GM10266 (cell line): ENCODE results near the gene RARS1.

ENCODE experiments used
- DNase-seq: peaks from one replicate; pipeline ENCODE4 v3.0.0; 2012; ENCODE audit errors: extremely low spot score
- TF ChIP-seq, protein P1 (sequence below): IDR thresholded peaks from 2 replicates; pipeline ENCODE4 v1.5.1; 2012; ENCODE audit warnings: mild to moderate bottlenecking, low read depth; ENCODE audit not compliant: control insufficient read depth, insufficient read depth; ENCODE audit errors: missing control alignments

The RARS1 gene

DNA sequence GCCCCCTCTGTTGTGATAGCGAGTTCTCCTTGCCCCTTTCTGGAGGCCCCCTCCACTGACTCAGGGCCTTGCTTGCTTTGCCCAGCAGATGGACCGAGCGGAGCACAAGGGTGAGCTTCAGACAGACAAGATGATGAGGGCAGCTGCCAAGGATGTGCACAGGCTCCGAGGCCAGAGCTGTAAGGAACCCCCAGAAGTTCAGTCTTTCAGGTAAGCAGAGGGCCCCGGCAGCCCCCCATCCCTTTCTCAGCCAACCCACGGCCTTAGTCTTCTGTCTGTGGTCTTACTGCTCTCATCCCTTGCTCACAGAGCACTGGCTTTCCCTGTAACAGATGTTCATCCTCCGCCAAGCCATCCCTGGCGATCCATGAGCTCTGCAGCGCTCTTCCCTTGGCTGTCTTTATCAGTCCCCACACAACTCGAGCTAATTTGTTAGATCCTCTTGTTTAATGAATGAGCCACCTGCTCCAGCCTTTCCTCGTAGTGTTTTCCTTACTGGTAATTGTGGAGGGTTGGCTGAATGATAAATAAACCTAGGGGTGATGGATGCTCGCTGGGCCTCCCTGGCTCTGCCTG, 18.4 kb upstream of the RARS1 start:
- TF ChIP-seq, protein P1, sequence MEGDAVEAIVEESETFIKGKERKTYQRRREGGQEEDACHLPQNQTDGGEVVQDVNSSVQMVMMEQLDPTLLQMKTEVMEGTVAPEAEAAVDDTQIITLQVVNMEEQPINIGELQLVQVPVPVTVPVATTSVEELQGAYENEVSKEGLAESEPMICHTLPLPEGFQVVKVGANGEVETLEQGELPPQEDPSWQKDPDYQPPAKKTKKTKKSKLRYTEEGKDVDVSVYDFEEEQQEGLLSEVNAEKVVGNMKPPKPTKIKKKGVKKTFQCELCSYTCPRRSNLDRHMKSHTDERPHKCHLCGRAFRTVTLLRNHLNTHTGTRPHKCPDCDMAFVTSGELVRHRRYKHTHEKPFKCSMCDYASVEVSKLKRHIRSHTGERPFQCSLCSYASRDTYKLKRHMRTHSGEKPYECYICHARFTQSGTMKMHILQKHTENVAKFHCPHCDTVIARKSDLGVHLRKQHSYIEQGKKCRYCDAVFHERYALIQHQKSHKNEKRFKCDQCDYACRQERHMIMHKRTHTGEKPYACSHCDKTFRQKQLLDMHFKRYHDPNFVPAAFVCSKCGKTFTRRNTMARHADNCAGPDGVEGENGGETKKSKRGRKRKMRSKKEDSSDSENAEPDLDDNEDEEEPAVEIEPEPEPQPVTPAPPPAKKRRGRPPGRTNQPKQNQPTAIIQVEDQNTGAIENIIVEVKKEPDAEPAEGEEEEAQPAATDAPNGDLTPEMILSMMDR = no peak
- no peak for DNase-seq

DNA sequence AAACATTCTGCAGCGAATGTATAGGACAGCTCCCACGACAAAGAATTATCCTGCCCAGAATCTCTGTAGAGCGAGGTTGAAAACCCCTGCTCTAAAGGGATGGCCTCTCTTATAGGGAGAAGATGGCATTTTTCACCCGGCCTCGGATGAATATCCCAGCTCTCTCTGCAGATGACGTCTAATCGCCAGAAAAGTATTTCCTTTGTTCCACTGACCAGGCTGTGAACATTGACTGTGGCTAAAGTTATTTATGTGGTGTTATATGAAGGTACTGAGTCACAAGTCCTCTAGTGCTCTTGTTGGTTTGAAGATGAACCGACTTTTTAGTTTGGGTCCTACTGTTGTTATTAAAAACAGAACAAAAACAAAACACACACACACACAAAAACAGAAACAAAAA, 17.4 kb upstream of the RARS1 start:
- DNase-seq = no peak
- TF ChIP-seq, protein P1 = no peak

DNA sequence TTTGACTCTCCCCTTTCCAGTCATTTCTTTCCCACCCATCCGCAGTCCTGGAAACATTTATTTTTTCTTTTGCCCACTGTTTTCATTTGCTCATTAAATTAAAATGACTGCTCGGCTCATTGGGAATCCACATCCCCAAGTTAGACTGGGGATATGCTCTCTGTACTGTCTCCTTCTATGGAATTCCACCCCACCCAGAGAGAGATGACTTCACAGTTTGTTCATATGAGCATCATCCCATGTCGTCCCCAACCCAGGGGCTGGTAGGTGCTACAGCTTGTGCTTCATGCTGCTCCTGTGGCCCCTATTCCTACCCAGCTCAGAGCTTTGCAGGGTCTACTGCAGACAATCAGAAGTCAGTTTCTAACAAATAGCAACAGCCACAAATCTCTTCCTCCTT, 16.5 kb upstream of the RARS1 start:
- no peak for DNase-seq
- TF ChIP-seq, protein P1 = no peak

DNA sequence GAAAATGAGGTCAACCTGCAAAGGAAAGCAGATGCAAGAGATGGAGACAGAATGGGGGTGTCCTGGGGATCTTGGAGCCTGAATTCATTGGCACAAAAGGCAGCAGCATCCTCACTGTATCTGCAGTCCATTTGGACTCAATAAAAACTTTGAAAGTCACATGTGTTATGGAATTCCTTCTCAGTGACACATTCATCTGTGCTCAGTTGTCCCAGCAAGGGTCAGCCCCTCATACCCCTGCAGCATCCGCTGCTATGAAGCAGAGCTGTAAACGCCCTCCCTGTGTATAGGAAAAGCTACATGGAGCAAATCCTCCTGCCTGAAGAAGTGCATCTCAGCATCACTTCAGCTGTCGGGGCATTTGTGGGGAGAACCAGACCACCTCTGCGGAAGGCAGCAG, 14.5 kb upstream of the RARS1 start:
- no peak for DNase-seq

DNA sequence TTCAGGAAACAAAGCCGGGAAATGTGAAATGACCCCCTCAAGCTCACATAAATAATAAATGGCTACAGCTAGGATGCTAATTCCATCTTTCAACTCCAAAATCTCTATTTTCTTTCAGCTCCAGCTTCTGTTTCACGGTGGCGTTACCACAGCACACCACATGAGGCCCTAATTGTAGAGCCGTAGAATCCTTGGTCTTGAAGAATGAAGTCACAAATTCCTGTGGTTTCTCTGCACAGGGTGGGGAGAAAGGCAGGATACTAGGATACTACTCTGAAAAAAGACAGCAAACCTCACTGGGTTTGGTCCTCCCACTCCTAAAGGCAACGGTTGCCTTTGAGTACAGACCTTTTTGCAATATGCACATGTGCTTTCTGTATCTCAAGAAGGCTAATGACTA, 13.9 kb upstream of the RARS1 start:
- TF ChIP-seq, protein P1 = no peak
- no peak for DNase-seq

More for the DNA sequence above, 14.5 kb upstream of the RARS1 start:
- TF ChIP-seq, protein P1 = no peak

DNA sequence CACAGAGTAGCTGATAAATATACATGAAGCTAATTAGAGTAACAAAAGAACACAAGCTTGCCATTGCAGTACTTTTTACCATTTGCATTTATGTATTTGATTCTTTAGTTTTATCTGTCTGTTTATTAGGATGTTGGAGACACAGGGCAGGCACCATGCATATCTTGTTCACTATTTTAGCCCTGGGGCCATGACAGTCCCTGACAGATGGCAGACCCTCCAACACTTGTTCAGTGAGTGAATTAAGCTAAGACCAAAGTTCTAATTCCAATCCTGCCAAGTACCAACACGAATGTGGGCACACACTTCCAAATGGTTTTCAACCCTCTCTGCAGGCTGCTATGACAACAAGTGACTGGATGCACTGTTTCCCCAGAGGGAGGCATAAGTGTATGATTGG, 12.0 kb upstream of the RARS1 start:
- DNase-seq = no peak
- TF ChIP-seq, protein P1 = no peak

DNA sequence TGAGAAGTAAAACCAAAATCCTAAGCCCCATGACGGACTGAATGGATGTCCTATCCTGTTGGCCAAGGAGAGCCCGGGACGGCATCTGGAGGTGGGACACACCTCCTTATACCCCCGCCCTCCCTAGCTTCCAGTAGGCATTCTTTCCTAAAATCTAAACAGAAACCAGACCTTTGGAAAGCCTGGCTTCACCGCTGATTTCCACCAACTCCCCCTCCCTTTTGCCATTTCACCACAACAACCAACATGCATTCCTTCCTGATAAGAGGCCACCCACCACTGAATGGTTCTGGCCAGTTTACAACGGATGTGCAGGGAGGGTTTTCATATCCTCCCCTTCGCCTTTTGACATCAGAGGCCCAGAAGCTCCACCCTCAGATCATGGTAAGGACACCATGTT, 9.2 kb upstream of the RARS1 start:
- TF ChIP-seq, protein P1 = no peak
- no peak for DNase-seq
